Measurements from ENCODE around the gene RNASEH2A. TPM values are rescaled to one million over a fixed set of nuclear protein-coding genes. Genes with fewer than 3 reads are reported as not detected.

RNASEH2A gene
- polyA plus RNA-seq, 2 of the 4 experiments (the other 2 are of a cell fraction) = 37.2 to 45.5 TPM

- DNase-seq (ENCODE audit: low read depth in 1 of 2, low spot score in 1 of 2) = peak in 1 of 2 experiments; percentile 66
- FAIRE-seq = no peak
- ATAC-seq = no peak
- 69% methylated on average over 7 of the region's 7 CpGs for WGBS (ENCODE audit: missing lambda C conversion rate)
- Histone ChIP-seq H3K27ac (peak overlapping the region; percentile 96 to 99), H3K4me2 (peak overlapping the region; percentile 86), H3K9me3 (no peaks in the 10 kb centered on the region), H3K4me1 (peaks cover 29% of the 10 kb centered on the region), H3K4me3 (peak overlapping the region; percentile 92)
- TF ChIP-seq KDM1A (IDR thresholded peaks at IDR 0.05; ENCODE audit: low read depth) (no peak), HEYL (CRISPR knock-in tag; IDR thresholded peaks at IDR 0.05) (no peak), TFCP2L1 (CRISPR knock-in tag; IDR thresholded peaks at IDR 0.05) (peak; percentile 86), RARB (CRISPR knock-in tag; IDR thresholded peaks at IDR 0.05) (no peak)
- ChIA-PET CTCF (interaction anchor here (0.6 to 17.4 kb wide), 9 partner anchors 11 to 118 kb away, joined by 4 to 901 read pairs (median 18); partner anchors contain the start of genes GET3, HOOK2 and RNASEH2A), POLR2A (interaction anchor here (0.7 to 6.5 kb wide), 4 partner anchors 17 to 67 kb away, joined by 4 to 122 read pairs (median 18); no protein-coding TSS in a partner anchor)
Observed at GRCh38 chr19:12794196-12794941, 12.0 kb upstream of the RNASEH2A start.

GRCh38 chr19:12794971-12795381 is 11.4 kb upstream of the RNASEH2A start:
- no peak for FAIRE-seq
- peak overlapping the region; percentile 96 to 99 for H3K27ac ChIP-seq

GRCh38 chr19:12796146-12797071 is 10.0 kb upstream of the RNASEH2A start:
- POLR2A ChIA-PET = interaction anchor here (0.8 to 6.5 kb wide), 3 partner anchors 19 to 30 kb away, joined by 3 to 122 read pairs (median 3); no protein-coding TSS in a partner anchor
- CTCF ChIA-PET = interaction anchor here (0.6 to 17.4 kb wide), 37 partner anchors 9 to 120 kb away, joined by 3 to 901 read pairs (median 5); partner anchors contain the start of genes BEST2, GET3, HOOK2 and MAST1
- under 1% methylated on average over 13 of the region's 18 CpGs for WGBS (ENCODE audit: missing lambda C conversion rate)
- Histone ChIP-seq H3K4me3 (no peak overlapping the region), H3K4me2 (peak overlapping the region; percentile 64), H3K9me3 (no peaks in the 10 kb centered on the region), H3K4me1 (peaks cover 21% of the 10 kb centered on the region), H3K27ac (peak overlapping the region; percentile 69 to 84)
- no peak for TF ChIP-seq RNF2 (IDR thresholded peaks at IDR 0.05; ENCODE audit: borderline replicate concordance, low read depth)
- TF ChIP-seq, protein P1, sequence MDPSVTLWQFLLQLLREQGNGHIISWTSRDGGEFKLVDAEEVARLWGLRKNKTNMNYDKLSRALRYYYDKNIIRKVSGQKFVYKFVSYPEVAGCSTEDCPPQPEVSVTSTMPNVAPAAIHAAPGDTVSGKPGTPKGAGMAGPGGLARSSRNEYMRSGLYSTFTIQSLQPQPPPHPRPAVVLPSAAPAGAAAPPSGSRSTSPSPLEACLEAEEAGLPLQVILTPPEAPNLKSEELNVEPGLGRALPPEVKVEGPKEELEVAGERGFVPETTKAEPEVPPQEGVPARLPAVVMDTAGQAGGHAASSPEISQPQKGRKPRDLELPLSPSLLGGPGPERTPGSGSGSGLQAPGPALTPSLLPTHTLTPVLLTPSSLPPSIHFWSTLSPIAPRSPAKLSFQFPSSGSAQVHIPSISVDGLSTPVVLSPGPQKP (IDR thresholded peaks at IDR 0.05; ENCODE audit: low read depth, low read length) = no peak
- peak; percentile 93 for TF ChIP-seq SMC3 (IDR thresholded peaks at IDR 0.05)
- peak; percentile 95 to 98 for TF ChIP-seq RAD21 (conservative IDR thresholded peaks at IDR 0.05 in 1 of 2, IDR thresholded peaks at IDR 0.05 in 1 of 2)
- TF ChIP-seq, protein P2, sequence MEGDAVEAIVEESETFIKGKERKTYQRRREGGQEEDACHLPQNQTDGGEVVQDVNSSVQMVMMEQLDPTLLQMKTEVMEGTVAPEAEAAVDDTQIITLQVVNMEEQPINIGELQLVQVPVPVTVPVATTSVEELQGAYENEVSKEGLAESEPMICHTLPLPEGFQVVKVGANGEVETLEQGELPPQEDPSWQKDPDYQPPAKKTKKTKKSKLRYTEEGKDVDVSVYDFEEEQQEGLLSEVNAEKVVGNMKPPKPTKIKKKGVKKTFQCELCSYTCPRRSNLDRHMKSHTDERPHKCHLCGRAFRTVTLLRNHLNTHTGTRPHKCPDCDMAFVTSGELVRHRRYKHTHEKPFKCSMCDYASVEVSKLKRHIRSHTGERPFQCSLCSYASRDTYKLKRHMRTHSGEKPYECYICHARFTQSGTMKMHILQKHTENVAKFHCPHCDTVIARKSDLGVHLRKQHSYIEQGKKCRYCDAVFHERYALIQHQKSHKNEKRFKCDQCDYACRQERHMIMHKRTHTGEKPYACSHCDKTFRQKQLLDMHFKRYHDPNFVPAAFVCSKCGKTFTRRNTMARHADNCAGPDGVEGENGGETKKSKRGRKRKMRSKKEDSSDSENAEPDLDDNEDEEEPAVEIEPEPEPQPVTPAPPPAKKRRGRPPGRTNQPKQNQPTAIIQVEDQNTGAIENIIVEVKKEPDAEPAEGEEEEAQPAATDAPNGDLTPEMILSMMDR (IDR thresholded peaks at IDR 0.05) = peak; percentile 90
- ATAC-seq (peak; percentile 27 to 34; a peak in 4 of 6 replicates), DNase-seq (ENCODE audit: low read depth in 1 of 2, low spot score in 1 of 2) (peak in 1 of 2 experiments; percentile 86), FAIRE-seq (no peak)

More at GRCh38 chr19:12794971-12795381, 11.4 kb upstream of the RNASEH2A start:
- no peaks in the 10 kb centered on the region for H3K9me3 ChIP-seq
- ChIA-PET CTCF (interaction anchor here (0.9 to 17.4 kb wide), 16 partner anchors 8 to 118 kb away, joined by 4 to 901 read pairs (median 15); partner anchors contain the start of genes GET3, HOOK2, MAST1 and RNASEH2A), POLR2A (interaction anchor here (0.7 to 6.5 kb wide), 4 partner anchors 17 to 67 kb away, joined by 3 to 122 read pairs (median 4); no protein-coding TSS in a partner anchor)
- 93% methylated on average over 9 of the region's 9 CpGs for WGBS (ENCODE audit: missing lambda C conversion rate)
- H3K4me1 ChIP-seq = peaks cover 29% of the 10 kb centered on the region
- peak in 1 of 2 experiments; percentile 54 for DNase-seq (ENCODE audit: low read depth in 1 of 2, low spot score in 1 of 2)
- TF ChIP-seq, protein P3, sequence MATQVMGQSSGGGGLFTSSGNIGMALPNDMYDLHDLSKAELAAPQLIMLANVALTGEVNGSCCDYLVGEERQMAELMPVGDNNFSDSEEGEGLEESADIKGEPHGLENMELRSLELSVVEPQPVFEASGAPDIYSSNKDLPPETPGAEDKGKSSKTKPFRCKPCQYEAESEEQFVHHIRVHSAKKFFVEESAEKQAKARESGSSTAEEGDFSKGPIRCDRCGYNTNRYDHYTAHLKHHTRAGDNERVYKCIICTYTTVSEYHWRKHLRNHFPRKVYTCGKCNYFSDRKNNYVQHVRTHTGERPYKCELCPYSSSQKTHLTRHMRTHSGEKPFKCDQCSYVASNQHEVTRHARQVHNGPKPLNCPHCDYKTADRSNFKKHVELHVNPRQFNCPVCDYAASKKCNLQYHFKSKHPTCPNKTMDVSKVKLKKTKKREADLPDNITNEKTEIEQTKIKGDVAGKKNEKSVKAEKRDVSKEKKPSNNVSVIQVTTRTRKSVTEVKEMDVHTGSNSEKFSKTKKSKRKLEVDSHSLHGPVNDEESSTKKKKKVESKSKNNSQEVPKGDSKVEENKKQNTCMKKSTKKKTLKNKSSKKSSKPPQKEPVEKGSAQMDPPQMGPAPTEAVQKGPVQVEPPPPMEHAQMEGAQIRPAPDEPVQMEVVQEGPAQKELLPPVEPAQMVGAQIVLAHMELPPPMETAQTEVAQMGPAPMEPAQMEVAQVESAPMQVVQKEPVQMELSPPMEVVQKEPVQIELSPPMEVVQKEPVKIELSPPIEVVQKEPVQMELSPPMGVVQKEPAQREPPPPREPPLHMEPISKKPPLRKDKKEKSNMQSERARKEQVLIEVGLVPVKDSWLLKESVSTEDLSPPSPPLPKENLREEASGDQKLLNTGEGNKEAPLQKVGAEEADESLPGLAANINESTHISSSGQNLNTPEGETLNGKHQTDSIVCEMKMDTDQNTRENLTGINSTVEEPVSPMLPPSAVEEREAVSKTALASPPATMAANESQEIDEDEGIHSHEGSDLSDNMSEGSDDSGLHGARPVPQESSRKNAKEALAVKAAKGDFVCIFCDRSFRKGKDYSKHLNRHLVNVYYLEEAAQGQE (IDR thresholded peaks at IDR 0.05) = no peak
- no peak for TF ChIP-seq TP53 (CRISPR knock-in tag; IDR thresholded peaks at IDR 0.05)
- TF ChIP-seq, protein P4, sequence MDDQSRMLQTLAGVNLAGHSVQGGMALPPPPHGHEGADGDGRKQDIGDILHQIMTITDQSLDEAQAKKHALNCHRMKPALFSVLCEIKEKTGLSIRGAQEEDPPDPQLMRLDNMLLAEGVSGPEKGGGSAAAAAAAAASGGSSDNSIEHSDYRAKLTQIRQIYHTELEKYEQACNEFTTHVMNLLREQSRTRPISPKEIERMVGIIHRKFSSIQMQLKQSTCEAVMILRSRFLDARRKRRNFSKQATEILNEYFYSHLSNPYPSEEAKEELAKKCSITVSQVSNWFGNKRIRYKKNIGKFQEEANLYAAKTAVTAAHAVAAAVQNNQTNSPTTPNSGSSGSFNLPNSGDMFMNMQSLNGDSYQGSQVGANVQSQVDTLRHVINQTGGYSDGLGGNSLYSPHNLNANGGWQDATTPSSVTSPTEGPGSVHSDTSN (IDR thresholded peaks at IDR 0.05) = 0 out of 2 replicates have a peak, but pooled peaks have one; percentile 8
- no peak overlapping the region for H3K4me3 ChIP-seq
- H3K4me2 ChIP-seq = peak overlapping the region; percentile 86; the same call in 2 of the 3 replicates
- ATAC-seq = no peak
